ENCODE results near the gene PLCB1.

PLCB1 gene

DNA sequence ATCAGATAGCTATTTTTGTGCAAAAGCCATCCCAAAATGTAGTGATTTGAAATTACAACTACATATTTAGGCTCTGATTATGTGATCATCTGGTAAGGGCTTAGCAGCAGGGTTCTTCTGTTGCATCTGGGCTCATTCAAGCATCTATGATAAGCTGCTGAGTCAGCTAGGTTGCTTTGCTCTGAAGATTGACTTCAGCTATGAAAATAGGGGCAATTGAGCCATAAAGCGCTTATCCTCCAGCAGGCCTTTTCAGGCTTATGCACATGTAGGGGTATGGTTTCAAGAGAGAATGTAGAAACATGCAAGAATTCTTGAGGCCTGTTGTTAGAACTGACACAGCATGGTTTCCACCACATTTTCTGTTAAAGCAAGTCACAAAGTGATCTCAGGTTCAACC, 114.1 kb downstream of the PLCB1 start:
- DNase-seq (ENCODE audit: low spot score), result no peak

DNA sequence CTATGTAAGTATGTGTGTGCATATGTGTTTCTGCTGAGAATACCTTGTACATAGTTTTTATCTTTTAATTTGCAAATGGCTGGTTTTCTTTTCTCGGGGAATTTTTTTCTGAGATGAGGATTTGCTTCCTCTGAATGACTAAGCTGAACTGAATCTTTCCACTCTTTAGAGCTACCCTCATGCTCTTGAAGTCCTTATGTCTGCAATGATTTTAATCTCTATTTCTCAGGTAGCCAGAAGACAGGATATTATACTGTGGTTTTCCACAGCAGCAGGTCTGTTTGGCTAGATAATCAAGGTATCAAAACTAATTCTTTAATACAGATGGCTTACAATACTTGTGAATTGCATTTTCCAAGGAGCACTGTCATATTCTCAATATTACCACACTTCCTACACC, 114.7 kb downstream of the PLCB1 start:
- DNase-seq (ENCODE audit: low spot score), result no peak

DNA sequence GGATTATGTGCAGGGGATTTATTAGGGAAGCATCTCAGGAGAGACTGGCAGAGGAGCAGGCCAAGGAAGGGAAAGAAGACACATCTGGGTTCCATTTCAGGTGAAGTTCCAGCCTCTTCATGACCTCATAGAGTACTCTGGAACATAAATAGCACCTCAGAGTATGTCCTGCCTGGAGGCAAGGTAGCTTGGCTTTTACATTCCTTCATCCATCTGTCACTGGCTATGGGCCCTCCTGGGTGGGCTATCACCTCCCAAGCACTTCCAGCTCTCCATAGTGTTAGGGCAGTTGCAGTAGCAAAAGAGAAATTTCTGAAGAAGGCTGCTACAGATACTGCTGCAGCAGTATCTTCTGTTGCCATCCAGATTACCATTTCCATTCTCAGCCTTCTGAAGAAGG, 116.0 kb downstream of the PLCB1 start:
- DNase-seq (ENCODE audit: low spot score), result no peak

DNA sequence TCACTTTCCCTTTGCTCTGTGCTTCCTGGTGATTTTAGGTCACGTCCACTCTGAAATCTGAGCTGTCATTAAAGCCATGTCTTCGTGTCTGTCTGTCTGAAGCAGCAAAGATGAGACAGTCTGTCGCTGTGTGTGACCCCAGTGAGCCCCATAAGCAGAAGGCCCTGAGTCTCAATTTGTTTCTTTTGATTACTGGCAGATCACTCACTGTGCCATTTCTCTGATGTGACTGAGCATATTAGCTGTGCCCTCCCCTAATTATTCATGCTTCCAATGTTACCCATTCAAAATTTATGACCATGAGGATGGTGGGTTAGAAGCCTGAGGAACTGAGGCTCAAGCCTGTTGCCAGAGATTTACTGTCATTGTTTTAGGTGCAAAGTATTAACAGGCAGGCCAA, 117.6 kb downstream of the PLCB1 start:
- DNase-seq (ENCODE audit: low spot score), result no peak

DNA sequence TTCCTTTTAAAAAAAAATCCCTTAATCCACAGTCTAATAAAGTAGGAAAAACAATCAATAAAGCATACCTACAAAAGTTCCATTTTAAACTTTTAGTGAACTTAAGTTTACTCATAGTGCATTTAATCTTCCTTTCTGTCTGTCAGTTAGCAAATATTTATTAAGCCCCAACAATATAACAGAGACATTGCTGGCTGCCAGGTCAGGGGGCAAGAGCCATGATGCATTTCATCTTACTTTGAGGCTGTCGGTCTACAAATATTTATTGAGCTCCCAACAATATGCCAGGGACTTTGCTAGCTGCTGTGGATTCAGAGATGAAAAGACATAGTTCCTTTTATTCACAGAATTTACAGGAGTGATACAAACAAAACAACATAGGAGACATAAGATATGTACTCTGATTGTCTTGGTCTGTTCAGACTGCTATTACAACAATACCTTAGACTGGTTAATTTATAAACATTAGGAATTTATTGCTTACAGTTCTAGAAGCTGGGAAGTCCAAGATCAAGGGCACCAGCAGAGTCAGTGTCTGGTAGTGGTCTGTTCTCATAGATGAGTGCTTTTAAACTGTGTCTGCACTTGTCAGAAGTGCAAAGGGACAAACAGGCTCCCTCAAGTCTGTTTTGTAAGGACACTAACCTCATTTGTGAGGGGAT, 118.6 kb downstream of the PLCB1 start:
- no peak for DNase-seq (ENCODE audit: low spot score)

DNA sequence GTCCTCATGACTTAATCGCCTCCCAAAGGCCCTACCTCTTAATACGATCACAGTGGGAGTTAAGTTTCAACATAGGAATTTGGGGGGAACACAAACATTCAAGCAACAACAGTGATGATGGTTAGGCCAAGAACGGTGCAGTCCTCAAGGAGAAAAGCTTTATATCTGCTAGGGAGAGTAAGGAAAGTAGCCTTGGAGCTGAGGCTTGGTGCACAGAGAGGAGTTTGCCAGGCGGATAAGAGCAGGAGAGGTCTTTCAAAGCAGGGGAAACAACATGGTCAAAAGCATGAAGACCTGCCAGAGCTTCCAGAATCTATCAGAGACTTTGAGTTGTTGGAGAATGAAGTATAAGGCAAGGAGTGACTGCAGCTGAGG, 119.1 kb downstream of the PLCB1 start:
- DNase-seq (ENCODE audit: low spot score), result no peak

DNA sequence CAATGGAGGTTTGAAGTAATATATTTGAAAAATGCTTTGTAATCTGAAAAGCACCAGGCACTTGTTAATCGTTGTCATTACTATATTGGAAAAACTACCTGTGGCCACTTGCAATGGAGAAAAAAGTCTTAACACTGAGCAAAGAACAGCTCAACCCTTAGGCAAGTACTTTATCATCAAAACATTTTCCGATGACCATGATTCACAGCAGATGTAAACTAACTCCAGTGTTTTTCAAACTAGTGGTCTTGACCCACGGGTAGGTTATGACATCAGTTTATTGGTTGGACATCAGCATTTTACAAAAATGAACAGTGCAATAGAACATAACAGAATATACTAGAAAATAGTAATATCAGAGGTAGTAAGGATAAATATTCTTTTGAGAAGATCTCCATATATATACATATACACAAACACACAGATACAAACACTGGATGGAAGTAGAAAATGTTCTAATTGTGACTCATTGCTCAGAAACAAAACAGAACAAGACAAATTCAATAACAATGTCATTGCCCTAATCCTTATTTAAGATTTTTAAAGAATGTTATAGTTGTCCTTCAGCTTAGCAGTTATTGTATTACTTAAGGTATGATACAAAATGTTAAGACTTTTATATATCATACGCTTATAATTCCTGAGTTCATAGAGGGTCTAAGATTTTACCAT, 123.0 kb downstream of the PLCB1 start:
- no peak for DNase-seq (ENCODE audit: low spot score)

DNA sequence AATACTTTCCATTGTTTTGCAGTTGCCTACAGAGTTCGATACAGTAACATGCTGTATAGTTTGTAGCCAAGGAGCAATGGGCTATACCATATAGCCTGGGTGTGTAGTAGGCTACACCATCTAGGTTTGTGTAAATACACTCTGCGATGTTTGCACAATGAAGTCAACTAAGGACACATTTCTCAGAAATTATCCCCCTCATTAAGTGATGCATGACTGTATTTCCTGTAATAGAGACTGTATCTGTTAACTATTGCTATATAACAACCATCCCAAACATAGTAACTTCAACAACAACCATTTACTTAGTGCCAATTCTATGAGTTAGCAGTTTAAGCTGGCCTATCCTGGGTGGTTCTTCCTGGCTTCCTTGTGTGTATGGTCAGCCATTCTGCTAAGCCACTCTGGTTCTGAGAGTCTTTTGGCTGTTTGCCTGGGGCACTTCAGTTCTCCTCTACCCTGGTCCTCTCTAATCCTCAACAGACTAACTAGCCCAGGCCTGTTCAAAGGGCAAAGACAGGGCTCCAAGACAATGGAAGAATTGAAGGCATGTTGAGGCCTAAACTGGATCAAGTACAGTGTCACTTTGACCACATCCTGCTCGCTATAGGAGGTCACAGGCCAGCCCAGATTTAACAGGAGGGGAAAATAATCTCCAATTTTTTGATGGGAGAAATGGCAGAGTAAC, 124.0 kb downstream of the PLCB1 start:
- DNase-seq (ENCODE audit: low spot score), result no peak

DNA sequence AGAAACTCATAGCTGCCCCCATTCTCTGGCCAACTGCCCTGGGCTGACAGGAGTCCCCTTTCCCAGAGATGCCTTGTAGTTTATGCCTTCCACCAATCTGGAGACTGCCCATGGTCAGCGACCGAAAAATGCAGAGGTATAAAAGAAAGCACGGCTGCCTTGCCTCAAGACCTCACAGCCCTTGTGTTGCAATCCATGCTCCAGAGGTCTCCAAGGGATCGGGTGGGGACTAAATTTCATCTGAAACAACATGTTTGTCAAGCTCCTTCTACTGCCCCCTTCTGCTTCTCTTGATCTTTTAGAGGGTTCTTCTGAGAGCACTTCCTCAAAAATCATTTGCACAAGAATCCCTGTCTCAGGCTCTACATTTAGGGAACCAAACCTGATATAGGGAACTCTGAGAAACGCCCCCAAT, 128.8 kb downstream of the PLCB1 start:
- no peak for DNase-seq (ENCODE audit: low spot score)

DNA sequence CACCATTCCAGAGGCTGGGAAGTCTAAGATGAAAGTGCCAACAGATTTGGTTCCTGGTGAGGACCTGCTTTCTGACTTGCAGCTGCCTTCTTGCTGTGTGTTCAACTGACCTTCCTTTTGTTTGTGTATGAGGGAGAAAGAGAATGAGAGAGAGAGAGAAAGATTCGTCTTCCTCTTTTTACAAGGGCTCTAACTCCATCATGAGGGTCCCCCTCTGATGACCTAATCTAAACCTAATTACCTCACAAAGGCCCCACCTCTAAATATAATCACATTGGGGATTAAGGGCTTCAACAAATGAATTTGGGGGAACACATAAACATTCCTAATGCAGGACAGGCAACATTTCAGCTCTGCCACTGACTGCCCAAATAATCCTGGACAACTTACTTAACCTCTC, 130.7 kb downstream of the PLCB1 start:
- no peak for DNase-seq (ENCODE audit: low spot score)

DNA sequence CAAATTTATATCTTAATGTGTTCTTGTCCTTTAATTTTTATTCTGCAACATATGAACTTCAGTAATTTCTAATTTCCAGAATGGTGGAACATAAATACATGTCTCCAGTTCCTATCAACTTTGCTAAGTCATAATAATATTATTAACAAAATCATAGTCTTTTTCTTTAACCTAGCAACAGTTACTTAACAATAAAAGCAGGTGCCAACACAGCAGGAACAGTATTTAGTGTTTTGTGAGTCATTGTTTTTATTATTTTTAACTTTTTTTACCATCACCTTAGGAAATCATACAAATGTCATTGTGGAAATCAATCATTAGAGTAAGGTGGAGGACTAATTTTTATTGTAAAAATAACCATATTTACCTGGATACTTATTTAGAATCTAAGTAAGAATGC, 133.5 kb downstream of the PLCB1 start:
- DNase-seq (ENCODE audit: low spot score), result no peak

DNA sequence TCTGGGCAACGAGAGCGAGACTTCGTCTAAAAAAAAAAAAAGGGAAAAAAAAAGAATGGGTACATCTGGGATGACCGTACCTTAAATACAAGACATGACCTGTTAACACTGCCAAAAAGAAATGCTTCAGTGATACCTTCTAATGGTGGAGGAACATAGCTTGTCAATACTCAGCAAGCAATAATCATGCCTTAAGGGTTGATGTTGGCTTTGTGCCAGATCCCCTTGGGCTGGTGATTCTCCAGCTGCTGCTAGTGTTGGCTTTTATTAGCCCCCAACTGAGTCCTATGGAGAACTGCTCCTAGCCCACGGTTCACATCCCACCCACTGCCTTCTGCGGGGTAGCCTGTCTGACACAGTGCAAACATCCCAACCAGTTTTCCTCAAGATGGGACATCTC, 134.9 kb downstream of the PLCB1 start:
- DNase-seq (ENCODE audit: low spot score), result no peak

DNA sequence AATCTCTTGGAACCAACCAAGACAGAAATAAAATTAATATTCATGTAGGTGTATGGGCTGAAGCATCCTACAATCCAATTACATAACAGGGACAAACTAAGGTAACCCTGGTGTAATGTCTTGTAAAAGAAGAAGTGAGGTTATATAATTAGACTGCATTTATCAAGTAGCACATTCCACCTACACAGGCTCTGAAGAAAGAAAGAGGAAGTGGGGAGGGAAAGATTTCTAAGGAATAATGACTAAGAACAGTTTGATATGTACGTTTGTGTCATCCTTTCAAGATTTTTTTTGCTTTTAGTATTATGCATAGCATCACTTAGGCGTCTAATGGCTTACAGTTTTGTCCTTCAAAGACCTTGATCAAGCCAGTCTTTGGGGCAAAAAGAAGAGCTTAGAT, 139.7 kb downstream of the PLCB1 start:
- DNase-seq (ENCODE audit: low spot score), result no peak

DNA sequence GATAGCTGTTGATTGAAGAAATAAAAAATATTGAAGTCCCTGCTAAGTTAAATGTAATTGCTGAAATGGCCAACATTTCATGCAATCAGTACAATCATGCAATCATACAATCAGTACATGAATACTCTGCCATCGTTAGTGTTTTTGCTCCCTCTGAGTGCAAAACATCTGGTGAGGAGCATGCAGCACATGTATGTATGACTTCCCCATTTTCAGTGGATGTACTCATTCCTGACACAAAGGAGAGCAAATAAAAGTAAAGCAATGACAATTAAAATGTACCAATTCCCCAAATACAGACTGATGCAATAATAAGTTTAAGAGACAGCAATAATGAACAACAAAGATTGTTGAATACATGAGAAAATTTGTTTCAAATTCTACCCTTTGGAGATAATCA, 140.7 kb downstream of the PLCB1 start:
- no peak for DNase-seq (ENCODE audit: low spot score)

DNA sequence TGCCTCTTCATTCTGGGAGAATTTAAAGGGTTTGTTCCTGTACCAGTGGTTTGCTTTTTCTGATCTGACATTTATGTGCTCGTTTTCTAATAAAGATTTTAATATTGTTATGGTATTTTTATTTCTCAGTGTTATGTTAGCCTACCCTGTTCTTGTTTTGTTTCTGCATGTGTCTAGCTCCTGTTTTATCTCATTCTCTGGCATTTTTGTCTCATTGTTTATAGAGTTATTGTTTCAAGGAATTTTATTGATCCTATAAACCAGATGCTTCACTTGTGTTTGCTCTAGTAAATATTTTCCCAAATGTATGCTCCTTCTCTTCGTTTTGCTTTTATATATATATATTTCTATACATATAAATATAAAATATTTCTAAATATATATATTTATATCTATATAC, 152.8 kb downstream of the PLCB1 start:
- DNase-seq (ENCODE audit: low spot score), result no peak

DNA sequence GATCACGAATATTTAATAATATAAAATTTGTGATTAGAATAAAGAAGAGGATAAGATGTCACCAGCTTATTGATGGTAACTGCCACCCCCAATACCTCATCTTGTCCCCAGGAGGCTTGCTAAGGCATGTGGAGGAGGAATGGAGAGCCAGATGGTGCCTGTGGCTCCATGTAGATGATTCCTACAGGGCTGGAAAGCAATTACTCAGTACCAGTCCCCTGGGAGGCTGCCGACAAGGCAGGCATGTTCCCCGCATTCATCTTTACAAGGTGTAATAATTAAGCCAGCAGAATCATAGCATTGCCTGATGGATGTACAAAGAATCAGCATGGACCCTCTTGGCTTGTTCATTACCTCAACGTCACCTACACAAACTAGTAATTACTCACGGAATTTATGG, 155.3 kb downstream of the PLCB1 start:
- DNase-seq (ENCODE audit: low spot score), result no peak

DNA sequence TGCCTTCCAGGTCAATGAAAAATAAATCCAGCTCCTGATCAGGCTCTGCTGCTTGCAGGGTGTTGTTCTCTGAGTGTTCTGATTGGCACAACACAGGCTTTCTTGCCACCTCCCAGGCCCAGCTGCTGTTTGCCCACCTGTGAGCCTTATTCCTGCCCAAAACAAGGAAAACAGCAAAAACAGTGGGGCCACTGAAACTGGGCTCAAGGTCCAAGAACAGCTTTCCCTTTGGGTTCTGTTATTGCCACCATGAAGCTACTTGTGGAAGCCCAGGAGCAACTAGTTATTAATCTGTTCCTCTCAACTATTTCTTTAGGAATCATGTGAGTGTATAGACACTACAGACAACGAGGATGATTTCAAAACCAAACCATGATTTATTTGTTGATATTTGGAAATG, 159.1 kb downstream of the PLCB1 start:
- DNase-seq (ENCODE audit: low spot score), result no peak

DNA sequence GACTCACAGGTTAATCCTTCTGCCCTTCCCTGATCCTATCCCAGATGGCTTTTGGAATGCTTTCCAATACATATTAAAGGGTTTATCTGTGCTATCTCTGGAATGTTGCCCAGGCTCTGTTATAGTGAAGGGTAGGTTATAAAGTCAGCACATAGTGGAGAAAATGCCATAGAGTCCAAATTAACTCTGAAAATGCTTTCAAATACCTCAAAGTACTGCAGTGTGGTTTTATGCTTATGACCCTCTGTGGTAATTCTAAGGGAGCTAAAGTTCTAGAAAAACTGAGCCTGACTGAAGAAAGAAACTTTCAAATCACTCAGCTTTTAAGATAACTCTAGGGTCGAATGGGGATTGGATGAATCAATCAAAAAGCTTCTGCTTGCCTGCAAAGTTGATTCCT, 159.8 kb downstream of the PLCB1 start:
- no peak for DNase-seq (ENCODE audit: low spot score)

DNA sequence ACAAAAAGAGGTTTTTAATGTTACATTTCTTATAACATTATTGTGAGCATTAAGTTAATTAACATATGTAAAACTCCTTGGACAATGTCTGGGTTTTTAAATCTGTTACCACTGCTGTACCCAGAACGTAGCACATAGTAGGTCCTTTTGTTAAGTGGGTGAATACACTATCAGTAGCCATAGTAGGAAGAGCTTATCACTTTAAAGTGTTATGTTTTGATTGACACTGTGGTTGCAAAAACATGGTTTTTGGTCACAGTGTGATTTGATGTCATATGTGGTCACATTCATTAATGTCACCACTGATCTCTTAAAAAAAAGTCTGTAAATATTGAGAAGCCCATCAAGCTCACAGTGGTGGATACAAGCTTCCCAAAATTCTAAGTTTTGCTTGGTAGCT, 160.7 kb downstream of the PLCB1 start:
- no peak for DNase-seq (ENCODE audit: low spot score)

DNA sequence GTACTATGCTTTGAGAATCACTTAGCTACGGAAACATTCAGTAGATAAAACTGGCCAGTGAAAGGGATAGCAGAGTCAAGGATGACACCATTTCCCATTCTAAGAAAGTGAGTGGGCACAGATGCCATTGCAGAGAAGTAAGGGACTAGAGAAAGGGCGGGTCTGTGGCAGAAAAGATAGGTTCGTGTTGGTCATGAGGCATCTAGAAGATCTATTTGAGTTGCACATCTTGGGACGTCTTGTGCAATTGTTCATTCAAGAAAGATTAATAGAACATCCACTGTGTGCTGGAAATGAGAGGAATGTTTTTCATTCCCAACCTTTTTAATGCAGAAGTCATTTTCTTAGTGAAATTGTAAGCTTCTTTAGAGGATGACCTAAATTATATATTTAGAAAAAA, 161.7 kb downstream of the PLCB1 start:
- no peak for DNase-seq (ENCODE audit: low spot score)

DNA sequence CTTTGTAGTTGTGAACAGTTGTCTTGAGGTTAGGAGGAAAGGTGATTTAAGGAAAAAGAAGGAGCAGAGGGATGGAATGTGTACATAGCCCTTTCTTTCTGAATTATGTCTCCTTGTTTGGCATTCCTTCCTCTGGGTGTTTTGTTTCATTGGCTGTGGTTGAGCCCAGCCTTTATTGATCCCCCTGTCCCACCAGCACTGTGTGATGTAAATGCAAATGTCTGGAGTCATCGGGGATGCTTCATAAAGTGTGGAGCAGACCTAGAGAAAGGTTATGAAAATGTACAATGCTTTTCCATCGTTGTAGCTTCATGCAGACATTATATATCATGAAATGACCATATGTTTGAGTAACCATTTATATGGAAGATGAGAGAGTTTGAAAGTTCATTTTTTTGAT, 164.5 kb downstream of the PLCB1 start:
- DNase-seq (ENCODE audit: low spot score), result no peak

DNA sequence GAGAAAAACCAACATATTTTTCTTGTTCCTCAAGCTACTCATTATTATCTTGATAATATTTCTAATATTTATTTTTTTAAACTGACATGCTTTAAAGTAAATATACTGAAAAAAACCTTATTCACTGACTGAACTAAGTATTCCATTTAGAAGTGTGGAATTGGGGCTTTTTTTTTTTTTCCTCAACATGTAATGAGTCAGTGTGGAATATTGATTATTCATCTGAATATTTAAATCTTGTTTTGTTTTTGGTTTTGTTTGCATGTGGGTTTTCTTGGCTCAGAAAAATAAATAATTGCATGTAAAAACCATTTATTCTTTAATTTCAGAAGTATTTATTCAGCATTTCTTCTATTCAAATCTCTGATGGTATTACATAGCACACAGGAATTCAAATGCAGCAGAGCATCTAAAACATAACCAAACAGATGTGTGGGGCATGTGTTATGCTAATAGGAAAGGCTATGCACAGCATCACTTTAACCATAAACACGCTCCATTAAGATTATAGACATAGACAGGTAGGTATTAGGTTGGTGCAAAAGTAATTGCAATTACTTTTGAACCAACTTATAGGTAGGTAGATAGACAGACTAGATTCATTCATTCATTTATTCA, 166.5 kb downstream of the PLCB1 start:
- DNase-seq (ENCODE audit: low spot score), result no peak

DNA sequence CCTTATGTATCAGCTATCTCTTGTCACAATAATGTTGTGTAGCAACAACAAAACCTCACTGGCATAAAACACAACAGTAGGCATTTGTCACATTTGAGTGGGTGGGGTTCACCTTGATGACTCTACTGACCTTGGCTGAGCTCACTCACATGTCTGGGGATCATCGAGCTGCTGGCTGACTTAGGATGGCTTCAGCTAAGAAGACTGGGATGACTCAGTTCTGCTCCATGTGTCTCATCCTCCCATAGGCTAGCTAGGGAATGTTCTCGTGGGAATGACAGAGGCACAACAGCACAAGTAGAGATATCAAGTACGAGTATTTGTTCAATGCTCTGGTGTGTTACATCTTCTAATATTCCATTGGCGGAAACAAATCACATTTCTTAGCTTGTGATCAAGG, 167.9 kb downstream of the PLCB1 start:
- DNase-seq (ENCODE audit: low spot score), result no peak

All from CD4-positive, alpha-beta T cell treated with Interleukin-2 at 100 ng/mL for 4 hours (primary cell).